Measurements from ENCODE around the gene TPST2. TPM values are rescaled to one million over a fixed set of nuclear protein-coding genes. Genes with fewer than 3 reads are reported as not detected.
A peak's percentile ranks its signal among the peaks of the same experiment; 100 is the strongest.

Gene TPST2
- total and polyA plus RNA-seq, 5 donors = 27.6 to 55.2 (median 33.8) TPM

DNA sequence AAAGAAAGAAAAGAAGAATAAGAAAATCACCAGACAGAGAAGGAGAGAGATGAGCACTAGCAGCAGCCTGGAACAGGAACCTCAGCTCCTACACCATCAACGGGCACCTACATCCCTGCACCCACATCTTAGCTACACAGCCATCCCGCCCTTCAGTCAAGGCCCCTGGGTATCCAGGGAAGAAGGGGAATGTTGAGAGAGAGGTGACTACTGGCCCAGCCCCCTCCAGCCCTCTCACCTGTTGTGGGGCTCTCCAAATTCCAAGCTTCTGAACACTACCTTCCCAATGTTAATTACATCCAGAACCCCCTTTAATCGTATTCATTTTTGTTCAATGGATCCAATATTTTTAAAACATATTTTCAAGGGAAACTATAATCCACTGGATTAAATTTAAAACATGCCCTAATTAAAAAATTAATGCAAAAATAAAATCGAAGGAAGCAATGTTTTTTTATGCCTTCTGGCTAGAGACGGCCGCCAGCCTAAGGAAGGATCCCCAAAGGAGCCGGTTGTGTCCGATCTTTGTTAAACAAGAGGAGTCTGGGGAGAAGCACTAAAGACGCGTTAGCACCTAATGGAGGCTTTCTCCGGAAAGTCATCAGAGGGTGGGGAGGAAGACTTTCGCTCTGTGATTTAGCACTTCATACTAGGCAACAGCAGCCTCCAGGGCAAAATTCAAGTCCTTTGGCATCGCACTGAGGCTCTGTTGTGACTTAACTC is 9.5 kb downstream of the TPST2 start:
- intact Hi-C loops (cut with DNase I) = loop anchor here in 2 of 4 donors (10.0 kb wide), 2 partner anchors 56 to 66 kb away; partner anchors contain the start of gene TFIP11 (in 1 of the 2)
- H3K4me3 ChIP-seq (ENCODE audit: low read length) = no peak overlapping the region

GRCh38 chr22:26579331-26579886 is 10.5 kb downstream of the TPST2 start:
- Histone ChIP-seq H3K9me3 (ENCODE audit: control insufficient read depth, low read length) (no peaks in the 10 kb centered on the region), H3K4me3 (ENCODE audit: low read length) (no peak overlapping the region), H3K27me3 (ENCODE audit: control insufficient read depth, insufficient read depth) (no peaks in the 10 kb centered on the region), H3K4me1 (ENCODE audit: control insufficient read depth, insufficient read depth, low read length) (peaks cover 2% of the 10 kb centered on the region), H3K27ac (ENCODE audit: low read length) (no peak overlapping the region)
- ATAC-seq = peak; percentile 42 to 67
- intact Hi-C loops (cut with DNase I) = no loop called here
- 55% methylated on average over 10 of the region's 10 CpGs for WGBS
- peak in 1 of 3 donors; percentile 65 for DNase-seq

More for the DNA sequence above, 9.5 kb downstream of the TPST2 start:
- Histone ChIP-seq H3K27ac (ENCODE audit: low read length) (no peak overlapping the region), H3K27me3 (ENCODE audit: control insufficient read depth, insufficient read depth) (no peaks in the 10 kb centered on the region), H3K9me3 (ENCODE audit: control insufficient read depth, low read length) (no peaks in the 10 kb centered on the region), H3K4me1 (ENCODE audit: control insufficient read depth, insufficient read depth, low read length) (peaks cover 6% of the 10 kb centered on the region)
- ATAC-seq (no peak), DNase-seq (no peak)
- 79% methylated on average over 13 of the region's 13 CpGs for WGBS

DNA sequence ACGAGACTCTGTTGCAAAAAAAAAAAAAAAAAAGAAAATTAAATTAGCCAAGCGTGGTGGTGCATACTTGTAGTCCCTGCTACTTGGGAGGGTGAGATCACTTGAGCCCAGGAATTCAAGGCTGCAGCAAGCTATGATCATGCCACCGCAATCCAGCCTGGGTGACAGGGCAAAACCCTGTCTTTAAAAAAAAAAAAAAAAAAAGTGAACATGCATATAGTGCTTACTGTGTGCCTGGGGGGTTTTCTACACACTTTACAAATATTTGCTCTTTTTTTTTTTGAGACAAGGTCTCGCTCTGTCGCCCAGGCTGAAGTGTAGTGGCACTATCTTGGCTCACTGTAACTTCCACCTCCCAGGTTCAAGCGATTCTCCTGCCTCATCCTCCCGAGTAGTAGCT is 12.9 kb downstream of the TPST2 start:
- intact Hi-C loops (cut with DNase I) = no loop called here
- Histone ChIP-seq H3K27me3 (ENCODE audit: control insufficient read depth, insufficient read depth) (no peaks in the 10 kb centered on the region), H3K27ac (ENCODE audit: low read length) (no peak overlapping the region), H3K9me3 (ENCODE audit: control insufficient read depth, low read length) (no peaks in the 10 kb centered on the region), H3K4me1 (ENCODE audit: control insufficient read depth, insufficient read depth, low read length) (peaks cover 2% of the 10 kb centered on the region), H3K4me3 (ENCODE audit: low read length) (no peak overlapping the region)
- no peak for DNase-seq
- ATAC-seq = no peak
- WGBS = over 99% methylated on average over 7 of the region's 7 CpGs

DNA sequence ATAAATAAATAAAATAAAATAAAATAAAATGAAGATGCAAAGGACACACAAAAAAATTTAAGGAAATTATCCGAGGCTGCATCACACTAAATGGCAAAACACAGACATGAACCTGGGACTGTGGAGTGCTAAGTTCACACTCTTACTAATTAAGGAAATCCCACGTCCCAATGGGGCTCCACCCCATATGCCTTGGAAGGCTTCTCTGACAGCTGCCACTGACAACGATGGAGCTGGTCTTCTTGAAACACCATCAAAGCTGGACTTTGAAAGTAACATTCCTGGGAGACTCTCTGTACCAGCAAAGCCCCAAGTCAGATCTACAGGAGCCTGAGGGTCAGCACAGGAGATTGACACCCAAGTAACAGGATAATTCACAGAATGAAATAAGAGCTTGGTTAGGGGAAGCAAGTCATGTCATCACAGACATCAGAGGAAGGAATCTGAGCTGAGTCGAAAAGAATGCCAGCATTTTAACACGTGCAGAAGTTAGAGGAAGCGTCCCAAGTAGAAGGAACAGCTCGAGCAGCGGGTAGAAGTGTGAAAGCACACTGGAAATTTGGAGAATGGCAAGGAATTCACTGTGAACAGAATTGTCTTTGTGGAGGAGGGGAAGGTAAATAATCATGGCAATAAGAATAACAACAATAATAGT is 13.8 kb downstream of the TPST2 start:
- ATAC-seq (no peak), DNase-seq (no peak)
- Histone ChIP-seq H3K4me3 (ENCODE audit: low read length) (no peak overlapping the region), H3K27me3 (ENCODE audit: control insufficient read depth, insufficient read depth) (no peaks in the 10 kb centered on the region), H3K27ac (ENCODE audit: low read length) (no peak overlapping the region), H3K9me3 (ENCODE audit: control insufficient read depth, low read length) (no peaks in the 10 kb centered on the region), H3K4me1 (ENCODE audit: control insufficient read depth, insufficient read depth, low read length) (peaks cover 2% of the 10 kb centered on the region)
- WGBS = 36% methylated on average over 8 of the region's 8 CpGs
- intact Hi-C loops (cut with DNase I) = no loop called here

- Histone ChIP-seq H3K4me1 (ENCODE audit: control insufficient read depth, insufficient read depth, low read length) (peaks cover 5% of the 10 kb centered on the region), H3K27ac (ENCODE audit: low read length) (no peak overlapping the region), H3K27me3 (ENCODE audit: control insufficient read depth, insufficient read depth) (no peaks in the 10 kb centered on the region), H3K4me3 (ENCODE audit: low read length) (no peak overlapping the region), H3K9me3 (ENCODE audit: control insufficient read depth, low read length) (no peaks in the 10 kb centered on the region)
- intact Hi-C loops (cut with DNase I) = no loop called here
- ATAC-seq (no peak), DNase-seq (no peak)
- WGBS = 81% methylated on average over 7 of the region's 7 CpGs
Observed at GRCh38 chr22:26574001-26574723, 15.8 kb downstream of the TPST2 start.

- 45% methylated on average over 10 of the region's 10 CpGs for WGBS
- peak; percentile 59 to 88 for ATAC-seq
Observed at GRCh38 chr22:26573026-26573662, 16.8 kb downstream of the TPST2 start.

DNA sequence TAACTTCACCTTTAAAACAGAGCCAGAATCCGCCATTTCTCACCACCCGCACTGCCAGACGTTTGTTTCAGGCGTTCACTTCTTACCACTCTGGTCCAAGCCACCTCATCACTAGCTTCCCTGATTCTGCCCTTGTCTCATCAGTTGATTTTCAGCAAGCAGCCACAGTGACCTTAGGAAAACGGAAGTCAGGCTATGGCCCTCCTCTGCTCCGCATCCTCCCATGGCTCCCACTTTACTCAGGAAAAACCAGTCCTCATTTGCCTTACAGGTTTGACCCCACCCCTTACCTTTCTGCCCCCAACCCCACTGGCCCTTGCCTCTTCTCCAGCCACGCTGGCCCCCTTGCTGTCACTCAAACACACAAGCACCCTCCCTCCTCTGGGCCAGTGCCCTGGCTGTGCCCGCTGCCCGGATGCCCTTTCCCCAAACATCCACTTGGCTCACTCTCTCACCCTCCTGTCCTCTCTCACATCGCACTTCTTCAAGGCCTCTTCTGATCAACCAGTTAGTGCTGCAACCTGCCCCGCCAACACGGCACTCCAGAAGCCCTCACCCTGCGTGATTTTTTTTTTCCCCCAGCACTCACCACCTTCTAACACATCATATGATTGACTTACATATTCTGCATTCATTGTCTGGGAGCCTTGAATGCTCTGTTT is 18.9 kb downstream of the TPST2 start:
- peaks cover 10% of the 10 kb centered on the region for H3K4me1 ChIP-seq (ENCODE audit: control insufficient read depth, insufficient read depth, low read length)
- ATAC-seq (peak; percentile 47 to 72), DNase-seq (peak in 2 of 3 donors; percentile 52 to 64)
- H3K27ac ChIP-seq (ENCODE audit: low read length) = no peak overlapping the region
- H3K4me3 ChIP-seq (ENCODE audit: low read length) = no peak overlapping the region
- no peaks in the 10 kb centered on the region for H3K27me3 ChIP-seq (ENCODE audit: control insufficient read depth, insufficient read depth)
- intact Hi-C loops (cut with DNase I) = no loop called here
- 76% methylated on average over 13 of the region's 13 CpGs for WGBS
- no peaks in the 10 kb centered on the region for H3K9me3 ChIP-seq (ENCODE audit: control insufficient read depth, low read length)

More at GRCh38 chr22:26573026-26573662, 16.8 kb downstream of the TPST2 start:
- H3K27ac ChIP-seq (ENCODE audit: low read length) = no peak overlapping the region
- H3K9me3 ChIP-seq (ENCODE audit: control insufficient read depth, low read length) = no peaks in the 10 kb centered on the region
- intact Hi-C loops (cut with DNase I) = no loop called here
- H3K4me3 ChIP-seq (ENCODE audit: low read length) = no peak overlapping the region
- no peaks in the 10 kb centered on the region for H3K27me3 ChIP-seq (ENCODE audit: control insufficient read depth, insufficient read depth)
- peak; percentile 64 to 86 (median 85) for DNase-seq
- peaks cover 6% of the 10 kb centered on the region for H3K4me1 ChIP-seq (ENCODE audit: control insufficient read depth, insufficient read depth, low read length)

GRCh38 chr22:26570115-26570514 is 19.8 kb downstream of the TPST2 start:
- peaks cover 10% of the 10 kb centered on the region for H3K4me1 ChIP-seq (ENCODE audit: control insufficient read depth, insufficient read depth, low read length)
- peak; percentile 11 to 46 for ATAC-seq
- no peak overlapping the region for H3K4me3 ChIP-seq (ENCODE audit: low read length)
- intact Hi-C loops (cut with DNase I) = no loop called here
- no peaks in the 10 kb centered on the region for H3K9me3 ChIP-seq (ENCODE audit: control insufficient read depth, low read length)
- 27% methylated on average over 10 of the region's 10 CpGs for WGBS
- DNase-seq = peak in 2 of 3 donors; percentile 51 to 56
- peak overlapping the region; percentile 0 for H3K27ac ChIP-seq (ENCODE audit: low read length)
- H3K27me3 ChIP-seq (ENCODE audit: control insufficient read depth, insufficient read depth) = no peaks in the 10 kb centered on the region

DNA sequence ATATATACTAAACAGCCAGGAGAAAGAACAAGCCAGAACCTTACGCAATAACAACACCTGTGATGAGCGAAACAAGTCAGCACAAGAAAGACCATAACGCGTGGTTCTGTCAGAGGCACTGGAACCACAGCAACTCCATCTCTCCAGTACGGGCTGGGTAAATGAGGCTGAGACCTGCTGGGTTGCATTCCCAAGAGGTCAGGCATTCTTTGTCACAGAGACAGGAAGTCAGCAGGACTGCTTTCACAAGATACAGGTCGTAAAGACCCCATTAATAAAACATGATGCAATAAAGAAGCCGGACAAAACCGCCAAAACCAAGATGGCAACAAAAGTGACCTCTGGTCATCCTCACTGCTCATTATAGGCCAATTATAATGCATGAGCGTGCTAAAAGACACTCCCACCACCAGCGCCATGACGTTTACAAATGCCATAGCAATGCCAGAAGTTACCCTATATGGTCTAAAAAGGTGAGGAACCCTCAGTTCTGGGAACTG is 21.7 kb downstream of the TPST2 start:
- Histone ChIP-seq H3K4me1 (ENCODE audit: control insufficient read depth, insufficient read depth, low read length) (peaks cover 10% of the 10 kb centered on the region), H3K27me3 (ENCODE audit: control insufficient read depth, insufficient read depth) (no peaks in the 10 kb centered on the region), H3K9me3 (ENCODE audit: control insufficient read depth, low read length) (no peaks in the 10 kb centered on the region), H3K27ac (ENCODE audit: low read length) (no peak overlapping the region), H3K4me3 (ENCODE audit: low read length) (no peak overlapping the region)
- 65% methylated on average over 11 of the region's 11 CpGs for WGBS
- DNase-seq (no peak), ATAC-seq (no peak)
- intact Hi-C loops (cut with DNase I) = no loop called here

GRCh38 chr22:26567610-26568009 is 22.3 kb downstream of the TPST2 start:
- DNase-seq (no peak), ATAC-seq (no peak)
- H3K4me1 ChIP-seq (ENCODE audit: control insufficient read depth, insufficient read depth, low read length) = peaks cover 10% of the 10 kb centered on the region
- no peaks in the 10 kb centered on the region for H3K9me3 ChIP-seq (ENCODE audit: control insufficient read depth, low read length)
- intact Hi-C loops (cut with DNase I) = no loop called here
- 68% methylated on average over 2 of the region's 2 CpGs for WGBS
- no peak overlapping the region for H3K4me3 ChIP-seq (ENCODE audit: low read length)
- no peaks in the 10 kb centered on the region for H3K27me3 ChIP-seq (ENCODE audit: control insufficient read depth, insufficient read depth)
- H3K27ac ChIP-seq (ENCODE audit: low read length) = no peak overlapping the region

Measured in right cardiac atrium (tissue), 5 donors.